ENCODE data around the gene CADM1.

- TF ChIP-seq CTCF (IDR thresholded peaks at IDR 0.05) (no peak), POLR2A (IDR thresholded peaks at IDR 0.05) (no peak)
Observed at GRCh38 chr11:115462757-115463156, 41.5 kb downstream of the CADM1 start.
